Amniotic stem cell (primary cell): ENCODE results near the gene GRIN1.

Source experiments
- DNase-seq: peaks from one replicate; lab custom pipeline; 2025; lab: John Stamatoyannopoulos, UW

GRIN1 gene

GRCh38 chr9:137193771-137194170, 54.8 kb downstream of the GRIN1 start:
- no peak for DNase-seq

GRCh38 chr9:137194388-137194787, 55.4 kb downstream of the GRIN1 start:
- no peak for DNase-seq

GRCh38 chr9:137194909-137195308, 56.0 kb downstream of the GRIN1 start:
- DNase-seq, result no peak

- no peak for DNase-seq
Measured at GRCh38 chr9:137195525-137196220, 56.7 kb downstream of the GRIN1 start.

- DNase-seq, result no peak
Measured at GRCh38 chr9:137198051-137198901, 59.3 kb downstream of the GRIN1 start.

GRCh38 chr9:137198902-137199283, 59.9 kb downstream of the GRIN1 start:
- DNase-seq, result no peak

GRCh38 chr9:137199411-137200121, 60.6 kb downstream of the GRIN1 start:
- DNase-seq, result no peak

GRCh38 chr9:137200311-137201204, 61.6 kb downstream of the GRIN1 start, which contains the start of gene TPRN:
Gene TPRN, minus strand, starts transcription at chr9:137200741. Its CDS starts 30 bp downstream, at chr9:137200711.
- peak; percentile 96 for DNase-seq

- no peak for DNase-seq
Measured at GRCh38 chr9:137201205-137201868, 62.4 kb downstream of the GRIN1 start.

GRCh38 chr9:137202966-137203365, 64.0 kb downstream of the GRIN1 start:
- no peak for DNase-seq

- DNase-seq, result no peak
Measured at GRCh38 chr9:137204731-137205125, 65.8 kb downstream of the GRIN1 start.

GRCh38 chr9:137205126-137206069, 66.4 kb downstream of the GRIN1 start, which contains the start of the genes NDOR1 and TMEM203:
Gene NDOR1, plus strand, starts transcription at chr9:137205700. Its CDS starts 78 bp downstream, at chr9:137205778.
Gene TMEM203, minus strand, starts transcription at chr9:137205648. Its CDS starts 234 bp downstream, at chr9:137205414.
- peak; percentile 68 for DNase-seq

- no peak for DNase-seq
Measured at GRCh38 chr9:137206602-137207001, 67.6 kb downstream of the GRIN1 start.

- DNase-seq, result no peak
Measured at GRCh38 chr9:137211532-137211931, 72.6 kb downstream of the GRIN1 start.

- DNase-seq, result no peak
Measured at GRCh38 chr9:137212520-137212919, 73.6 kb downstream of the GRIN1 start.

- no peak for DNase-seq
Measured at GRCh38 chr9:137213160-137214060, 74.5 kb downstream of the GRIN1 start.

- no peak for DNase-seq
Measured at GRCh38 chr9:137214620-137215019, 75.7 kb downstream of the GRIN1 start.

- DNase-seq, result no peak
Measured at GRCh38 chr9:137215196-137215986, 76.4 kb downstream of the GRIN1 start.
